HG03558 (cell line): ENCODE results near the gene PHEX.

Experiments
- ATAC-seq: cut with Tn5 transposase; IDR thresholded peaks from one replicate; pipeline ENCODE4 v1.9.1; 2021; ENCODE audit warnings: moderate number of reproducible peaks; ENCODE audit not compliant: unreplicated experiment; ENCODE audit errors: extremely low read depth

PHEX gene

GRCh38 chrX:22095286-22095685 is 63.2 kb downstream of the PHEX start:
- ATAC-seq: no peak

DNA sequence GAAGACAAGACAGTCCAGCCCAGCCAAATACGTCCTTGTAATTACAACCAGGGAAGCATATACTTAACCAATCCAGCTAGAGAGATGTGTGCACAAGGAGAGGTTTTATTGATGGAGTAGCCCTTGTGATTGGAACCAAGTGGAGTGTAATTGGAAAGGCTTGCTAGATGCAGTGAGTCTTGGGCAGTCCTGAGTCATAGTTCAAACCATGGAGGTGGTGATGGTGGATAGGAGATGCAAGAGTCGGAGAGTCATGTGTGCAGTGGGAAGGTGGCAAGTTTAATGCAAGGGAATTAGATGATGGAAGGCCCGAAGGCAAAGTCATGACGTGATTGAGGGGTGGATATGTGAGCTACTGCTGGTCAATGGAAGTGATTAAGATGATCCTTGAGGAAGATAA is 63.7 kb downstream of the PHEX start:
- no peak for ATAC-seq

DNA sequence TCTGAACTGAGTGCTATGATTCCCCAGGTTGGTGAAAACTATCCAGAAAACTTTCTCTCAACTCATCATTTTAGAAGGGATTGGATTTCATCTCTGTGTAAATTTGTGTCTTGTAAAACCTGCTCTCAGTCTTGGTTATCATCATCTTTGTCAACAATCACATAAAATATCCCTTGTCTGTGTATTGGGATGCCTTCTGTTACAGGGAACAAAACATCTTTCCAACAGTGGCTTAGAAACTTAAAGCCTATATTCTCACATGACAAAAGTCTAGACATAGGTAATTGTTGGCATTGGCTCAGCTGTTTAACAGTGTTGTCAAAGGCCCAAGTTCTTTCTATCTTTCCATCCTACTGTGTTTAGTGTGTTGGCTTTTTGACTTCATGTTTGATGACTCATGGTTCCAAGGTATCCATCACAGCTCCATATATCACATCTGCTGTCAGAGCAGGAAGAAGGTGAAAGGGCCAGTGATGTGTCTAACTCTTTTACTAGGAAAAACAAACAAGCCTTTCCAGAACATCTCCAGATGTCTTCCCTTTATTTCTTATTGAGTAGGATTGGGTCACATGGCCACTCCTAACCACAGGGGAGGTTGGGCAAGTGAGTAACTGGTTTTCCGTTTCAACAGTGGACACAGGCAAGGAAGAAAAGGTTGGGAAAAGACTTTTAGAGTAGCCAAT is 65.0 kb downstream of the PHEX start:
- ATAC-seq: no peak

DNA sequence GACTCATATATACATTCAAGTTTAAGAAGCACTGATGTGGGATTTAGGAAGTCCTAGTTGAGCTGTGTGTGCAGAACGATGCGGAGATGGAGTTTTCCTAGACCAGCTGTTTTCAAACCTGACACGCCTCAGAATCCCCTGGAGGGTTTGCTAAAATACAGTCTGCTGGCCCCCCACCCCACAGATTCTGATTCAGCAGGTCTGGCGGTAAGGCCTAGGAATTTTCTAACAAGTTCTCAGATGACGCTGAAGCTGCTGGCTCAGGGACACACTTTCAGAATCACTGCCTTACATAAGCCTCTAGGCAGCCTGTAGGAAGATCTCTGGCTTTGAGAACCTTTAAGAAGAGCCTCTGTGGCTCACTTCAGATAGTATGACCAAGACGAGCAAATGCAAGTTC is 73.1 kb downstream of the PHEX start:
- ATAC-seq: no peak

DNA sequence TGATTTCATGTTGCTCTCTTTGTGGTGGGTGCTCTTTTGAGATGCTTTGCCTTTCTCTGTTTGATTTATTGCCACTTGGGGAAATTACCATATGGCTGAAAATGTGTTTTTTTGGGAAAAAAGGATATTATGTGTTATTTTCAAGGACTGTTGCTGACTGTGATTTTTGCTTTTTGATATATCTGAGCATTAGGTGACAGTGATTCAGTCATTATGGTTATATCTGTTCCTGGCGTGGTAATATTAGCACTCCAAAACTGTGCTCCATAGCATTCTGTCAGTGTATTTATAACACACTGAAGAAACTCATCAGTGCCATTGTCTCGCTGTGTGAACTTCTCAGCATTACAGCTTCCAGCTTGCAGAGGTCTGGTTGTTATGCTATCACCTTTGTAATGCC is 73.8 kb downstream of the PHEX start:
- no peak for ATAC-seq

GRCh38 chrX:22109442-22109841 is 77.3 kb downstream of the PHEX start:
- ATAC-seq: no peak

- no peak for ATAC-seq
Measured at GRCh38 chrX:22110729-22111494, 78.8 kb downstream of the PHEX start.

GRCh38 chrX:22116605-22117546 is 84.8 kb downstream of the PHEX start:
- no peak for ATAC-seq

DNA sequence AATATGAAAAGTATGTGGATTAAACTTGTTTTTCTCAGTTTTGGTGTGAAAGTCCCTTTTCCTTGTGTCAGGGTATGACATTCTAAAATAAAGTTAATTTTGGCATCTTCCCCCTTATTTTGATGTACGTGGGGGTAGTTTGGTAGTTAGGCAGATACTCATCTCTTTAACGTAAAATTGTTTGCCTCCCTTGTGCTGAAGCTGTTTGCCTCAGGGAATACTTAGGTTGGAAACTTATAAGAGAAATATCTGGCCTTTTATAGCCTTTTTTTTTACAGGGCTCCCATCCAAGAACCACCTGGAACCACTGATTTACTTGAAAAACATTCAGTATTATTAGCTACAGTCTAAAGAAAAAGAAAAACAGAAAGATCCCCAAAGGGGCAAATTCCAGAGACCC is 85.5 kb downstream of the PHEX start:
- no peak for ATAC-seq

- ATAC-seq: no peak
Measured at GRCh38 chrX:22118161-22118830, 86.2 kb downstream of the PHEX start.

GRCh38 chrX:22121161-22121560 is 89.0 kb downstream of the PHEX start:
- ATAC-seq: no peak

DNA sequence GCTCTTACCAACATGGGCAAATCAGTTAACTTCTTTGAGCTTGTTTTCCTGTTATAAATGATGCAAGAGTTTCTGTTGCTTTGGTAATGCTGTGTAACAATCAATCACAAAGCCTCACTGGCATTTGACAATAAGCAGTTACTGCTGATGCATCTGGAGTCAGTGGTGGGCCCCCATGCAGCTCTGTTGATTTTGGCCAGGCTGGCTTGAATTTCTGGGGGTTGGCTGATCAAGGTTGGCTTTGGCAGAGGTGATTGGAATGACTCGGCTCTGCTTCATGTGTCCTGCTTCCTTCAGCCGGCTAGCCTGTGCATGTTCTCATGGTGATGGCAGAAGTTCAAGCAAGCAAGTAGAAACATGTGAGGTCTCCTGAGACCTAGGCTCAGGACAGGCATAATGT is 90.4 kb downstream of the PHEX start:
- ATAC-seq: no peak

DNA sequence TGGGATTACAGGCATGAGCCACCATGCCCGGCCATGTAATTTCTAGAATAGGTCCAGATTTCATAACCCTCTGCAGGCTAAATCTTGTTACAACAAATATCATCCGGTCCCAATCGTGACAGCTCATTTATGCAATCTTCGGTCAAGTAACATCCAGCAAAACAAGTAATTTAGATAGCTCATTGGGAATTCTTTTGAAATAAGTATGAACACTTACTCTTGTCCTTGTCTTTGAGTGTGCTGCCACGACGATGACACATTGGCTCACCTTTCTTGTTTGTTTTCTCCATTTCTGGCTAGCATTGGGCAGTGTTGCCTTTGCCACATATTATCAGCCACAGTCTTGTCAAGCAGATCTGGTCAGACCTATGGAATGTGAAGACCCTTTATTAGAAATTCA is 92.0 kb downstream of the PHEX start:
- ATAC-seq: no peak

DNA sequence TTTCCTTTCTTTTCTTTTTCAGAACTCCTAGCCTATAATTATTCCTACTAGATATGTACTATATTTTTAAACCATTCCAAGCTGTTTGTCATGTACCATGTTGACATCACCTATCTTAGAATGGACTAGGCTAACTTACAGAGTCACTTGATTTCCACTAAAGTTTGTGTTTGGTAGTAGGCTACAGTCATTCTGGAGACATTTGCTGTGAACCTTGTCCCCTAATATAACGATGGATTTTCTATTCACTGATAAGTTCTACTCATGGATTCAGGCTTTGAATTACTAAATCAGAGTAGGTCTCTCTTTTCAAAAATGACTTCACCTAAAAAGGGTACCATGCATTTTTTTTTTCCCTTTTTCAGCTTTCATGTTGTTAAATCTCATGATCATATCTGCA is 93.4 kb downstream of the PHEX start:
- no peak for ATAC-seq

DNA sequence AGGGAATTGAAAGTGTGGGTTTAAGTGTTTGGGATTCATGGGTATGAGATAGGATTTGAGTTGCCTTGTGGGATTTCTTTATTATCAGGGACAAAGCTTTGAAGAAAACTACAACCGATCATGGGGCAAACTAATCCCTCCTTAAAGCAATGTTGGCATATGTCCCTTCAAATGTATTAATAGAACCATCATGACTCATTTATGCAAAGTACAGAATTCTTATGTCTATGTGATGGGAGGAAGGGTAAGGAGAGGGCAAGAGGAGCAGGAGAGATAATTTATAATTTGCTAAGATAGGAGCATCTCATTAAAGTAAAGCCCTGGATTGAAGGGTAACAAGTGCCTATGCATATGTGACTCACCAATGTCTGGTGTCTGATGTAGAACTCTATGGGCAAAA is 94.2 kb downstream of the PHEX start:
- ATAC-seq: no peak

DNA sequence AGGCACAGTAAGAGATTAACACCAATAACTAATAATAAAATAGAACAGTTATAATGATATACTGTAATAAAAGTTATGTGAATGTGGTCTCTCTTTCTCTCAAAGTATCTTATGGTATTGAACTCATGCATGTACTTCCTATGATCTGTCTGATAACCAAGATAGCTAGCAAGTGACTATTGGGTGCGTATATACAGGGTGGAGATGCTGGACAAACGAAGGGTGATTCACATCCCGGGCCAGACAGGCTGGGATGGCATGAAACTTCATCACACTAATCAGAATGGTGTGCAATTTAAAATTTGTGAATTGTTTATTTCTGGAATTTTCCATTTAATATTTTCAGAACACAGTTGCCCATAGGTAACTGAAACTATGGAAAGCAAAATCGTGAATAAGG is 96.8 kb downstream of the PHEX start:
- no peak for ATAC-seq

DNA sequence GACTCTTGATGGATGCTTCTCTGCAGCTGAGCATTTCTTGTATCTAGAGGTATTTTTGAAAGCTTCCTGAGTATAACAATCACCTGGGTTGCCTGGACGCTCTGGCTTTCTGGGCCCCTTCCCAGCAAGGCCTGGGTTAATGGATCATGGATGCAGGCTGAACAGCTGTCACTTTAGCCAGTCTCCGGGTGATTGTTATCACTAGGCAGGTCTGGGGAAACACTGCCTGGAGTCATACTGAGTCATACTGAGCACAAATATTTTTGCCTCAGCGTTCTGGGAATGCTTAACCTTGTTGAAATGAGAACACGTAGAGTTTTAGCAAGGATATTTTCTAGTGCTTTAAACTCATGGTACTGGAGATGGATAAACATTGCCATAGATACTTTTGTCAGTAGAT is 102.6 kb downstream of the PHEX start:
- ATAC-seq: no peak

DNA sequence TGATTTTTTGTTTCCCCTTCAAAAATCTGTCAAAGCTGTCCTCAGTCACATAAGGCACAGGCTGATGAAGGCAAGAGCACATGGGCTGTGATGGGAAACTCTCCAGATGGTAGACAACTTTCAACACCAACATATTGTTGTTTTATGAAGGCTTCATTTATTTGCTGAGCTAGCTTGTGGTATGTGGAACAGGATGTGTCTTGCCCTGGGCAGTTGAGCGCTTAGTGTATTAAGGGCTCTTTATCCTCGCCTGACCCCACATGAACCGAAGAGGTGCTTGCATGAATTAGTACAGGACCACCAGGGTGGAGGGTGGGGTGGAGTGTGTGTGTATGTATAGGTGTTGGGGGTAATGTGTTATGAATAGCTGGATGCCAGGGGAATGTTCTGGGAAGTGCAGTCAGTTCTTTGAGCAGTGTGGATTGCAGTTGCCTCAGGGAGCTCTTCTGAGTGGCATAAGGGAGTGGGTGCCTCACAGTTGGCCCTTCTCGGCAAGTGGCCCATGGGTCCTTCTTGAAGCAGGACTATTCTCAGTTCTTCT is 103.1 kb downstream of the PHEX start:
- no peak for ATAC-seq

DNA sequence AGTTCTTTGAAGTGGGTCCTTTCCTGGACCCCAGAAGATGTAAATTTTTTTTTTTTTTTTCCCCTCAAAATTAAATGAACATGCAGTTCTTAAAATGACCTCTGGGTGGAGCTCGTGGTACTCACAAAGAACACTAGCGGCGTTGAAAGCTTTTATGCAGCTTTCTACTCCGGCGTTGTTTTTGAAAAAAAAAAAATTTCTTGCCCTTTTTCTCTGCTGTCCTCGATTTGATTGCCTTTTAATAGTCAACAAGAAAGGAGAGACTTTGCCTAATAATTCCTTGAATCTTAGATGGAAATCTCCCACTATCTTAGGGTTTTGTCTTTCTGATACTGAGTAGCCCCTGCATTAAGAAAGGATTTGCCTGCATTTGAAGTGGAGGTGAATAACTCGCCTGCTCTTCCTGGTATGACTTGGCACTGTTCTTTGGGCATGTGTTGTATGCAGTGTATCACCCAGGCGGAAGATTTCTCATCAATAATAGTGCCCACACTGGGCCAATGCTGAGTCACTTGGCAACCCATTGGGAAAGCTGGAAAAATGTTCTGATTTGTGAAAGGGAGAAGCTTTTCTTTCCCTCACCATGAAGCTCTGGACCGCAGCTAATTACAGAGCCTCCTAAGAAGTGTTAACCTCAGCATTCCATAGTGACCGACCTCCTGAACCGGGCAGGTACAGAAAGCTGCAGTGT is 104.0 kb downstream of the PHEX start:
- no peak for ATAC-seq

GRCh38 chrX:22136711-22137110 is 104.6 kb downstream of the PHEX start:
- ATAC-seq: no peak
